Activated T-helper 2 cell treated with anti-CD3 and anti-CD28 coated beads, Interferon-gamma antibody, Interleukin-2, Interleukin-4, amounts not matched to agents 10 μg/mL and 5 μg/mL and 100 μg/mL, durations not matched to agents 14 hours and 24 hours and 36 hours (primary cell): ENCODE data around the gene ZNF37A. TPM values are rescaled to one million over a fixed set of nuclear protein-coding genes. Genes with fewer than 3 reads are reported as not detected.

ENCODE experiments used
- DNase-seq: peaks from one replicate; pipeline ENCODE4 v3.0.0; 2021; ENCODE audit warnings: low spot score
- H3K27ac Mint-ChIP-seq: one replicate; pipeline ENCODE4 v1.8.0; 2021; ENCODE audit warnings: mixed read lengths
- H3K27me3 Mint-ChIP-seq: one replicate; pipeline ENCODE4 v1.8.0; 2021; ENCODE audit warnings: low read depth, mixed read lengths
- H3K36me3 Mint-ChIP-seq: one replicate; pipeline ENCODE4 v1.8.0; 2021; ENCODE audit warnings: low read depth, mixed read lengths
- H3K4me1 Mint-ChIP-seq: one replicate; pipeline ENCODE4 v1.8.0; 2021; ENCODE audit warnings: low read depth, mixed read lengths
- H3K4me3 Mint-ChIP-seq: one replicate; pipeline ENCODE4 v1.8.0; 2021; ENCODE audit warnings: low read depth, mild to moderate bottlenecking, moderate library complexity, mixed read lengths
- H3K9me3 Mint-ChIP-seq: one replicate; pipeline ENCODE4 v1.8.0; 2021; ENCODE audit warnings: mixed read lengths
- intact Hi-C: fragments of 100-400 bp; cut with micrococcal nuclease; formaldehyde crosslinking; loops from one replicate; pipeline ENCODE4 v1.15.1; 2023
- total RNA-seq: library from RNA; stranded (reverse); gene quantifications from 2 replicates; pipeline ENCODE4 v1.2.3, GENCODE V29; 2022

ZNF37A gene
- total RNA-seq, 1 donor from 2014 or later = 31.9 TPM

DNA sequence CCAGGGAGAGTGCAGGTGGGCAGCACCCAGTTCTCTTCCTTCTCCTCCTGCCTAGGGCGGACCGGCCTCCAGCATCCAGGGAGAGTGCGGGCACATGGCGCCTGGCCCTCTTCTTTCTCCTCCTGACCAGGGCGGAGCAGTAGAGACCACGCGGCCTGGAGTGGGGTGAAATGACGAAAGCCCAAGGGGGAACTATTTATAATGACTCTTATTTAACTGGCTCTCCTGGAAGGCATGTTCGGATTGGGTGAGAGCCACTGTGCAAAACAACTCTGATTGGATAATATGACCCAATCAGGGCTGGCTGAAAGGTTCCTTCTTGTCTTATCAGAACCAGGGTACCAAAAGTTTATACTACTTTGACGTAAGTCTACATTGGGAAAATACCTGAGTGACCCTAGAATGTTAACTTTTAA lies 63.1 kb downstream of the ZNF37A start:
- no peak overlapping the region for H3K4me3 Mint-ChIP-seq
- intact Hi-C loops = no loop called here
- no peaks in the 10 kb centered on the region for H3K27me3 Mint-ChIP-seq
- peaks cover 38% of the 10 kb centered on the region for H3K9me3 Mint-ChIP-seq
- no peak for DNase-seq
- no peaks in the 10 kb centered on the region for H3K36me3 Mint-ChIP-seq
- no peaks in the 10 kb centered on the region for H3K4me1 Mint-ChIP-seq
- no peak overlapping the region for H3K27ac Mint-ChIP-seq

DNA sequence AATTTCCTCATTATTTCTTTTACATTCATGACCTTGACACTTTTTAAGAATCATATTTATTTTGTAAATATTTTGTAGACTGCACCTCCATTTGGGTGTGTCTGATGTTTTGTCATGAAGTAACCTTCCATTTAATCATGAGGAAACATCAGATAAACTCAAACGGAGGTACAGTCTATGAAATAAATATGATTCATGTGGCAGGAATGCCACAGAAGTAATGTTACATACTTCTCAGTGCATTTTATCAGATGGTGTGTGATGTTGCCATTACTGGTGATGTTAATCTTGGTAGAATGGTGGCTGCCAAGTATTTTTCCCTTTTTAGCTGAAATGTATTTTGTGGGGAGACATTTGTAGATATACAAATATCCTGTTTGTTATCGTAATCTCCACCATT lies 64.9 kb downstream of the ZNF37A start:
- intact Hi-C loops = no loop called here
- Mint-ChIP-seq H3K27me3 (no peaks in the 10 kb centered on the region), H3K36me3 (no peaks in the 10 kb centered on the region), H3K27ac (no peak overlapping the region), H3K4me3 (no peak overlapping the region), H3K4me1 (no peaks in the 10 kb centered on the region), H3K9me3 (peaks cover 33% of the 10 kb centered on the region)
- no peak for DNase-seq

DNA sequence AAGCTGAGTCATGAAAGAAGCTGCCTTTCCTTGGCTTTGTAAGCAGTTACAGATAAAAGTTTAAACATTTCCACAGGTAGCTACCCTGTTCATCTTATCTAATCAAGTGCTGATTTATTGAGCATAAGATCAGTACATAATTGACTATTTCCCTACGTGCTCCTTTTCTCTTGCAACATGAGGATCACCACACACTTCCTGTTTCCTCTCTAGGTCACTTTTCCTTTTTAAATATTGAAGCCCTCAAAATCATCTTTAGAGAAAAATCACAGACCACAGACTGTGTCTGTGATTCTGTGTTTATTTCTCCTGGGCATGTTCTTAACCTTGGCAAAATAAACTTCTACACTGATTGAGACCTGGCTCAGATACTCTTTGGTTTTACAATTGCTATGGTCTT lies 69.5 kb downstream of the ZNF37A start:
- H3K36me3 Mint-ChIP-seq = no peaks in the 10 kb centered on the region
- no peak overlapping the region for H3K4me3 Mint-ChIP-seq
- DNase-seq = no peak
- H3K4me1 Mint-ChIP-seq = no peaks in the 10 kb centered on the region
- intact Hi-C loops = no loop called here
- no peak overlapping the region for H3K27ac Mint-ChIP-seq
- H3K27me3 Mint-ChIP-seq = no peaks in the 10 kb centered on the region
- peaks cover 25% of the 10 kb centered on the region for H3K9me3 Mint-ChIP-seq

DNA sequence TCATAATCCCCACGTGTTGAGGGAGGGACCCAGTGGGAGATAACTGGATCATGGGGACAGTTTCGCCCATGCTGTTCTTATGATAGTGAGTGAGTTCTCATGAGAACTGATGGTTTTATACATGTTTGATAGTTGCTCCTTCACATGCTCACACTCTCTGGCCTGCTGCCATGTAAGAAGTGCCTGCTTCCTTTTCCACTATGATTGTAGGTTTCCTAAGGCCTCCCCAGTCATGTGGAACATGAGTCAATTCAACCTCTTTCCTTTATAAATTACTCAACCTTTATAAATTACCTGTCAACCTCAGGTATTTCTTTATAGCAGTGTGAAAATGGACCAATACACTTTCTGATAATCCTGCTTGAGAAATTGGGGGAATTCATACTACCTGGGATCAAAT lies 80.2 kb downstream of the ZNF37A start:
- intact Hi-C loops = no loop called here
- no peaks in the 10 kb centered on the region for H3K27me3 Mint-ChIP-seq
- peaks cover 6% of the 10 kb centered on the region for H3K9me3 Mint-ChIP-seq

DNA sequence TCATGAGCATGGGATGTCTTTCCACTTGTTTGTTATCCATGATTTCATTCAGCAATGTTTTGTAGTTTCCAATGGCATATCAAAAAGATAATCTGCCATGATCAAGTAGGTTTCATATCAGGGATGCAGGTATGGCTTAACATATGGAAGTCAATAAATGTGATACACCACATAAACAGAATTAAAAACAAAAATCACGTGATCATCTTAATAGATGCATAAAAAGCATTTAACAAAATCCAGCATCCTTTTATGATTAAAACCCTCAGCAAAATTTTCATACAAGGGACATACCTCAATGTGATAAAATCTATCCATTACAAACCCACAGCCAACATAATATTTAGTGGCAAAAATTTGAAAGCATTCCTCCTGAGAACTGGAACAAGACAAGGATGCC lies 90.3 kb downstream of the ZNF37A start:
- no peak overlapping the region for H3K27ac Mint-ChIP-seq
- no peaks in the 10 kb centered on the region for H3K36me3 Mint-ChIP-seq
- H3K4me1 Mint-ChIP-seq = no peaks in the 10 kb centered on the region
- H3K27me3 Mint-ChIP-seq = no peaks in the 10 kb centered on the region
- DNase-seq = no peak
- intact Hi-C loops = no loop called here
- peaks cover 32% of the 10 kb centered on the region for H3K9me3 Mint-ChIP-seq
- no peak overlapping the region for H3K4me3 Mint-ChIP-seq

More for the DNA sequence above, 80.2 kb downstream of the ZNF37A start:
- no peak overlapping the region for H3K27ac Mint-ChIP-seq
- DNase-seq = no peak
- no peak overlapping the region for H3K4me3 Mint-ChIP-seq
- H3K36me3 Mint-ChIP-seq = no peaks in the 10 kb centered on the region
- H3K4me1 Mint-ChIP-seq = no peaks in the 10 kb centered on the region

Other genes starting within 250 kb of the ZNF37A start
- 9.2 and 11.2 TPM in 2 replicates for gene ZNF248, start 236.7 kb upstream of the ZNF37A start, total RNA-seq
- gene ZNF25, start 117.7 kb upstream of the ZNF37A start, total RNA-seq = 7.2 and 9.0 TPM in 2 replicates
- 19.5 and 20.3 TPM in 2 replicates for gene ZNF33A, start 83.7 kb upstream of the ZNF37A start, total RNA-seq